ENCODE measurements around the gene GPATCH4.

The GPATCH4 gene

DNA sequence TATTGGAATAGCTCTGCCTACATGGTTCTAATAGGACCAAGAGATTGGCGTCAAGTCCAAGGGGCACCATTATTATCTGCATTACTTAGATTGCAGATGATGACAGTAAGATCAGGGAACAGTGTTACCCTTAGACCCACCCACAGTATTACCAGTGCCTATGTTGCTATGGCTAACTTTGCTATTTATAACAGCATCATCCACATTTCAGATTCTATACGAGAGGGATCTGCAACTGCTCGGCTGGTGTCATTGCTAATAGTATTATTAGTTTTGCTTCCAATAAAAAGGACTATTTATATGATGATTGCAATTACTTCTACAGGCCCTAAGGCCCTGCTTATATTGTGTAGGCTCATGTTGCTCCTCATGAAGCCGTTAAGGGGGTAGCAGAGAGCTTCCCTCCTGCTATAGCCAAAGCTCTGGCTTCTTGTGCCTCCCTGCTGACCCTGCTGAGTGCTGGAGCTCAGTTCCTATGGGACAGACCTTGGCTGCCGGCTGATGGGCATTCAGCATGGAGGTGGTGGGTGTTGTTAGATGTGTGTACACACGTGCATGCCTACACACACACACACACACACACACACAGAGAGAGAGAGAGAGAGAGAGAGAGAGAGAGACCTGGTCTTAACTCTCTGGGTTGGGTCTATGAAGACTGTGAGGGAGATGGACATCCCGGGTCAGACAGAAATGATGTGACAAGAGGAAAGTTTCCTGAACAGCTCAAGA lies 41.9 kb upstream of the GPATCH4 start:
- no peak overlapping the region for H3K9ac ChIP-seq
- peaks cover 6% of the 10 kb centered on the region for H3K27me3 ChIP-seq (ENCODE audit: control insufficient read depth, insufficient read depth, low read length)
- H3K4me3 ChIP-seq (ENCODE audit: low read depth, low read length), result no peak overlapping the region
- H3K4me2 ChIP-seq (ENCODE audit: low read length), result no peak overlapping the region
- H3K9me3 ChIP-seq (ENCODE audit: control insufficient read depth, low read length), result no peaks in the 10 kb centered on the region
- no peak overlapping the region for H3K27ac ChIP-seq
- peaks cover 6% of the 10 kb centered on the region for H3K4me1 ChIP-seq
- H3K79me2 ChIP-seq, result no peaks in the 10 kb centered on the region
- H2AFZ ChIP-seq, result no peak overlapping the region
- TF ChIP-seq, protein P1, sequence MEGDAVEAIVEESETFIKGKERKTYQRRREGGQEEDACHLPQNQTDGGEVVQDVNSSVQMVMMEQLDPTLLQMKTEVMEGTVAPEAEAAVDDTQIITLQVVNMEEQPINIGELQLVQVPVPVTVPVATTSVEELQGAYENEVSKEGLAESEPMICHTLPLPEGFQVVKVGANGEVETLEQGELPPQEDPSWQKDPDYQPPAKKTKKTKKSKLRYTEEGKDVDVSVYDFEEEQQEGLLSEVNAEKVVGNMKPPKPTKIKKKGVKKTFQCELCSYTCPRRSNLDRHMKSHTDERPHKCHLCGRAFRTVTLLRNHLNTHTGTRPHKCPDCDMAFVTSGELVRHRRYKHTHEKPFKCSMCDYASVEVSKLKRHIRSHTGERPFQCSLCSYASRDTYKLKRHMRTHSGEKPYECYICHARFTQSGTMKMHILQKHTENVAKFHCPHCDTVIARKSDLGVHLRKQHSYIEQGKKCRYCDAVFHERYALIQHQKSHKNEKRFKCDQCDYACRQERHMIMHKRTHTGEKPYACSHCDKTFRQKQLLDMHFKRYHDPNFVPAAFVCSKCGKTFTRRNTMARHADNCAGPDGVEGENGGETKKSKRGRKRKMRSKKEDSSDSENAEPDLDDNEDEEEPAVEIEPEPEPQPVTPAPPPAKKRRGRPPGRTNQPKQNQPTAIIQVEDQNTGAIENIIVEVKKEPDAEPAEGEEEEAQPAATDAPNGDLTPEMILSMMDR (IDR thresholded peaks at IDR 0.05), result no peak
- H3K36me3 ChIP-seq (ENCODE audit: control insufficient read depth, insufficient read depth, low read length), result no peaks in the 10 kb centered on the region

DNA sequence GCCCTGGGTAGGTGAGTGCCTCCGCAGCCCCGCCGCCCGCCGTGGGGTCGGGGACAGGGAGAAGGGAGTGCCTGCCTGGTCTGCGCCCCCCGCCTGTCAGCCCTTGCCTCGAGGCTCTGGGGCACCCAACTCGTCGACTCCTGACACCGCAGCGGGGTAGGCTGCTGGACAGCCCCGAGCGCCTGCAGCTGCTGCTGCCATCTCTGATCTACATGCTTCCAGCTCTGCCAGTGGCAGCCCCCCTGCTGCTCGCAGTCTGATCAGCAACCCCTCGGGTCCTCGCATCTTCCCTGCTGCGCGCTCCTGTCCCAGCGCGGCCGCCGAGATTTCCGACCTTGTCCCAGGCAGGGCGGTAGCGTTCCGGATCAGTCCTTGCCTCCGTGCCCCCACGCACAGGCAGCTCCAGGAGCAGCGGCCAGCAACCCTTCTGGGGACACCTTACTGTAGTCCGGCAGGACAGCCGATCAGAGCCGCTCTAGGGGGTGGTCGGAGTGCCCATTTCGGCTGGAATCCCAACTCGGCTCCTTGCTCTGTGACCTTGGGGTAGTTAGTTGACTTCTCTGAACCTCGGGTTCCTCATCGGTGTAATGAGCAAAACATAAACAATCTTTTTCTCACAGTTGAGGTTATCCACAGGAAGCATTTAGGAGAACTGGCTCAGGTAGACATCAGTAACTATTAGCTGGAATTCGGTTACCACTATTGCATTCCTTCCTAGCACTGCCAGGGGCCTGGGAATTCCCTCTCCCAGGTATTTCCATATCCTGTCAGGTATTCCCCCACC lies 41.2 kb upstream of the GPATCH4 start:
- Histone ChIP-seq H3K27me3 (ENCODE audit: control insufficient read depth, insufficient read depth, low read length) (peaks cover 6% of the 10 kb centered on the region), H3K4me1 (peaks cover 6% of the 10 kb centered on the region)

DNA sequence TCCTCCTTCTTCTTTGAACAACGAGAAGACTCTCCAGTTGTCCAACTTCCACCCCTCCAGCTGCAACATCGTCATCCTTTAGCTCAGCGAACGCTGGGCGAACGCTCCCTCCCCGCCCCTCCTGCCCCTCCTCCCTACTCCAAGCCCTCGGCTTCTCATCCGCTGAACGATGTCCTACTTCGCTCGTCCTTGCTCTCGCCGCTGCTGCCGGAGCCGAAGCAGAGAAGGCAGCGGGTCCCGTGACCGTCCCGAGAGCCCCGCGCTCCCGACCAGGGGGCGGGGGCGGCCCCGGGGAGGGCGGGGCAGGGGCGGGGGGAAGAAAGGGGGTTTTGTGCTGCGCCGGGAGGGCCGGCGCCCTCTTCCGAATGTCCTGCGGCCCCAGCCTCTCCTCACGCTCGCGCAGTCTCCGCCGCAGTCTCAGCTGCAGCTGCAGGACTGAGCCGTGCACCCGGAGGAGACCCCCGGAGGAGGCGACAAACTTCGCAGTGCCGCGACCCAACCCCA lies 40.5 kb upstream of the GPATCH4 start, which contains the start of gene BCAN:
Gene BCAN, plus strand, starts transcription at position 357 of the 504 bp plus-strand sequence. CDS start 3,938 bp downstream, outside the sequence.
- H3K79me2 ChIP-seq, result no peaks in the 10 kb centered on the region
- H3K4me1 ChIP-seq, result peaks cover 6% of the 10 kb centered on the region
- no peak within 1 kb of the TSS for H3K4me3 ChIP-seq (ENCODE audit: low read depth, low read length)
- peak within 1 kb of the TSS; percentile 60 for H2AFZ ChIP-seq
- H3K27ac ChIP-seq, result no peak within 1 kb of the TSS
- peaks cover 6% of the 10 kb centered on the region for H3K27me3 ChIP-seq (ENCODE audit: control insufficient read depth, insufficient read depth, low read length)
- H3K9me3 ChIP-seq (ENCODE audit: control insufficient read depth, low read length), result no peaks in the 10 kb centered on the region
- no peak within 1 kb of the TSS for H3K9ac ChIP-seq
- H3K36me3 ChIP-seq (ENCODE audit: control insufficient read depth, insufficient read depth, low read length), result no peaks in the 10 kb centered on the region
- TF ChIP-seq, protein P1 (IDR thresholded peaks at IDR 0.05), result no peak
- peak within 1 kb of the TSS; percentile 21 for H3K4me2 ChIP-seq (ENCODE audit: low read length)

More for the DNA sequence above, 41.2 kb upstream of the GPATCH4 start:
- Histone ChIP-seq H3K36me3 (ENCODE audit: control insufficient read depth, insufficient read depth, low read length) (no peaks in the 10 kb centered on the region), H3K9ac (no peak overlapping the region), H3K9me3 (ENCODE audit: control insufficient read depth, low read length) (no peaks in the 10 kb centered on the region), H3K4me2 (ENCODE audit: low read length) (peak overlapping the region; percentile 21), H3K79me2 (no peaks in the 10 kb centered on the region), H3K27ac (no peak overlapping the region), H2AFZ (peak overlapping the region; percentile 38), H3K4me3 (ENCODE audit: low read depth, low read length) (no peak overlapping the region)
- TF ChIP-seq, protein P1 (IDR thresholded peaks at IDR 0.05), result no peak

DNA sequence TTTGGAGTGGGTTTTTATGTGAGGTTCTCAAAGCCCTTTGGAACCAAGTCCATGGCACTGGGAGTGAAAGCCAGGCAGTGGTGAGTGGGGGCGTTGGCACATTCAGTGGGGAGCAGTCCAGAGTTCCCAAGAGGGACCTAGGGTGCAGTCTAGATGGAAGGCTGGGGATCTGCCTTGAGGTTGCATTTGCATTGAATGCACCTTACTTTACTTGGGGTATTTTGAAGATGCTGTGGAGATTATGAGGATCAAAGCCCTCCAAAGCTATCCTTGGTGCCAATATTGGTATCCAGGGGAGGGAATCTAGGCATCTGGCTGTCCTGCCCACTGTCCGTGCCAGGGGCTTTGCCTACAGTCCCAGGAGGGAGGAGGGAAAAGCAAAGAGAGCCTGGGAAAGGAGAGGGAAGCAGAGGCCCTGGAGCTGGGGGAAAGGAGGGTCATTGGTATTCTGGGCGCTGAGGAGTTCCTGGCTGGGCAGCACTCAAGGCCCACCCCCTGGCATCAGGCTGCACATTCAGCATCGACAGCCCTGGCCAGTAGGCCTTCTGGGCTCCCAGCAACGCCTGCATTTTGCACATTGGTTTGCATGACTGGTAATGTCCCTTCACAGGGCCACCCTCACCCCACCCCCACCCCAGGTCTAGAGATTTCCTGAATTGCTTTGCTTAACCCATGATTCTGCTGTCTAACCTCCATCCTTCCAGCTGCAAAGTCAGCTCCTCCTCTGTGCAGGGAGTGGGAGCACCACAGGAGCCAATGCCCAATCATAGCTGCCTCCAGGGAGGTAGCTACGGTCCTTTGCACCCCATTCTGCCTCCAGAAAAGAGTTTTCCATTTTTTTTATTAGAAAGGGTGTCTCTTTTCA lies 39.8 kb upstream of the GPATCH4 start:
- peaks cover 6% of the 10 kb centered on the region for H3K27me3 ChIP-seq (ENCODE audit: control insufficient read depth, insufficient read depth, low read length)
- no peak overlapping the region for H3K27ac ChIP-seq
- peaks cover 6% of the 10 kb centered on the region for H3K4me1 ChIP-seq
- TF ChIP-seq, protein P1 (IDR thresholded peaks at IDR 0.05), result no peak
- no peak overlapping the region for H3K9ac ChIP-seq
- H3K79me2 ChIP-seq, result no peaks in the 10 kb centered on the region
- no peak overlapping the region for H2AFZ ChIP-seq
- H3K4me2 ChIP-seq (ENCODE audit: low read length), result no peak overlapping the region
- no peak overlapping the region for H3K4me3 ChIP-seq (ENCODE audit: low read depth, low read length)
- H3K9me3 ChIP-seq (ENCODE audit: control insufficient read depth, low read length), result no peaks in the 10 kb centered on the region
- H3K36me3 ChIP-seq (ENCODE audit: control insufficient read depth, insufficient read depth, low read length), result no peaks in the 10 kb centered on the region

Measured in parathyroid adenoma (tissue), 2 donors.